MG63 (cell line): ENCODE data around the gene ATP5ME. TPM values are rescaled to one million over a fixed set of nuclear protein-coding genes. Genes with fewer than 3 reads are reported as not detected.
A peak's percentile ranks its signal among the peaks of the same experiment; 100 is the strongest.
"Not testable (repeated sequence)": the region's sequence is repeated elsewhere in the genome, so short reads cannot be mapped to it uniquely, and the experiment has no call there.

ENCODE experiments used
- DNase-seq: peaks from one replicate; pipeline ENCODE4 v3.0.0-alpha.2; 2020
- H3K27me3 ChIP-seq: fragments of 250-450 bp; sonication (Bioruptor Pico); 2 replicates; pipeline ENCODE4 v1.5.1; 2020; ENCODE audit warnings: mild to moderate bottlenecking, moderate library complexity
- H3K36me3 ChIP-seq: fragments of 250-450 bp; sonication (Bioruptor Pico); 2 replicates; pipeline ENCODE4 v1.5.1; 2020; ENCODE audit warnings: mild to moderate bottlenecking, moderate library complexity
- H3K4me3 ChIP-seq: fragments of 250-450 bp; sonication (Bioruptor Pico); 2 replicates; pipeline ENCODE4 v1.5.1; 2020; ENCODE audit warnings: mild to moderate bottlenecking, moderate library complexity
- H3K9me3 ChIP-seq: fragments of 250-450 bp; sonication (Bioruptor Pico); 2 replicates; pipeline ENCODE4 v1.5.1; 2020; ENCODE audit warnings: mild to moderate bottlenecking, moderate library complexity
- total RNA-seq: library from RNA; depleted of rRNA; stranded (reverse); fragments of >200 nt; shearing (Covaris generic); gene quantifications from 2 replicates; pipeline ENCODE4 v1.2.3, GENCODE V29; 2014; ENCODE audit warnings: low replicate concordance

Gene ATP5ME
- total RNA-seq, 1 experiment from 2014 or later, result 183 TPM

DNA sequence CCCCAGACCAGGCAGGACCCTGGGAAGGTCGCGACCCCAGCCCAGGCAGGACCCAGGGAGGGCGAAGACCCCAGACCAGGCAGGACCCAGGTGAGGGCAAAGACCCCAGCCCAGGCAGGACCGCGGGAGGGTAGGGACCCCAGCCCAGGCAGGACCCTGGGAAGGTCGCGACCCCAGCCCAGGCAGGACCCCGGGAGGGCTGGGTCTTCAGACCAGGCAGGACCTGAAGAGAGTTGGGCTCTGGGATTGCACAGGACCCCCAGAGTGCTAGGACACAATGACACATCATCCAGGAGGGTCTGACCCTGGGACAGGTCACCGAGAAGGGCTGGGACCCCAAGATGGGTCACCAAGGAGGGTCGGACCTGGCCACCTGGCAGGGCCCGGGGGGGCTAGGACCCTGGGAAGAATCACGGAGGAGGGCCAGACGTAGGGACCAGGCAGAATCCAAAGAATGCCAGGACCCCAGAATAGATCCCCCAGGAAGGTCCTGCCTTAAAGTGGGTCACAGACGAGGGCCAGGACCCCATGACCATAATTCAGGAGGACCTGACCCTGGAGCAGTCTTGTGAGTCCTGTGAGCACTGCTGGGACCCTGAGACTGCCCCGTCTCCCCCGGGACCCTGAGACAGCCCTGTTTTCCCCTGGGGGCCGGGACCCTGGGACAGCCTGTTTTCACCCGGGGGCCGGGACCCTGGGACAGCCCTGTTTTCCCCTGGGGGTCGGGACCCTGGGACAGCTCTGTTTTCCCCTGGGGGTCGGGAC is 32.9 kb upstream of the ATP5ME start:
- Histone ChIP-seq H3K36me3 (no peaks in the 10 kb centered on the region), H3K4me3 (no peak overlapping the region), H3K9me3 (no peaks in the 10 kb centered on the region), H3K27me3 (no peaks in the 10 kb centered on the region)
- DNase-seq, result no peak

DNA sequence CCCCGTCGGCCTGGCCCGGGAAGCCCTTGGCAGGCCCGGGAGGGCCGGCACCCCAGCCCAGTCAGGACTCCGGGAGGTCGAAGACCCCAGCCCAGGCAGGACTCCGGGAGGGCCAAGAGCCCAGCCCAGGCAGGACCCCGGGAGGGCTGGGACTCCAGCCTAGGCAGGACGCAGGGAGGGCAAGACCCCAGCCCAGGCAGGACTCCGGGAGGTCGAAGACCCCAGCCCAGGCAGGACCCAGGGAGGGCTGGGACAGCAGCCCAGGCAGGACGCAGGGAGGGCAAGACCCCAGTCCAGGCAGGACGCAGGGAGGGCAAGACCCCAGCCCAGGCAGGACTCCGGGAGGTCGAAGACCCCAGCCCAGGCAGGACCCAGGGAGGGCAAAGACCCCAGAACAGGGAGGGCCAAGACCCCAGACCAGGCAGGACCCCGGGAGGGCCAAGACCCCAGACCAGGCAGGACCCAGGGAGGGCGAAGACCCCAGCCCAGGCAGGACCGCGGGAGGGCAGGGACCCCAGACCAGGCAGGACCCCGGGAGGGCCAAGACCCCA is 32.1 kb upstream of the ATP5ME start:
- not testable (repeated sequence) for DNase-seq

DNA sequence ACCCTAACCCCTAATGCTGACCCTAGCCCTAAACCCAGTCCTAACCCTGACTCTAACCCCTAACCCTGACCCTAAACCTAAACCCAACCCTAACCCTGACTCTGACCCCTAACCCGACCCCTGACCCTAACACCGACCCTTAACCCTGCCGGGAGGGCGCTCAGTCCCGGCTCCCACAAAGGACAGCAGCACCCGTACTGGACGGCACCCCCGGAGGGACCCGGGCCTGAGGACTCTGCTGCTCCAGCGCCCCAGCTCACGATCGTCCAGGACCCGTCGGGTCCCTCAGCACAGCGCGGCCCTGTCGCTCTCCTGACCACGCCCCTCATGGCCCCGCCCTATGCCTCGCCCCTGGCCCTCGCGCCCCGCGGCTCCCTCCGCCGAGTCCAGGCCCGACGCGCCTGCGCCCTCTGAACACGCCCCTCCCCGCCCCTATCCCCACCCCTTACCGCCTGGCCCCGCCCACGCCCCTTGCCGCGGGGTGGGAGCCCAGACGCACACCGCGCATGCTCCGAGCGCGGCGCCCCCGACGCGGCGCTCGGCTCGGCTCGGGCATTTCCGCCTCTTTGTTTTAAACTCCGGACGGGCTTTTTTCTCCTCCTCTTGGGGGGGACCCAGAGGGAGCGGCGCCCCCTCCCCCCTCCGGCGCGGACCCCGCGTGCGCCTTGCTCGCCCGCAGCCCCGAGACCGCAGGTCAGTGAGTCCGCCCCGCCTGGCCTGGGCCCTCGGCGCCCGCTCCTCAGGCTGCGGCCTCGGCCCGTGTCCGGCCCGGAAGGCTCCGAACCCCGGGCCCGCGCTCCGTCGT is 31.4 kb upstream of the ATP5ME start, which contains the start of gene PCGF3:
Gene PCGF3, plus strand, starts transcription at position 555 of the 805 bp plus-strand sequence. CDS start 27,849 bp downstream, outside the sequence.
- Histone ChIP-seq H3K4me3 (peak within 1 kb of the TSS; percentile 63), H3K27me3 (no peaks in the 10 kb centered on the region), H3K9me3 (no peaks in the 10 kb centered on the region), H3K36me3 (no peaks in the 10 kb centered on the region)
- DNase-seq, result peak; percentile 86

More for the DNA sequence above, 32.1 kb upstream of the ATP5ME start:
- not testable (repeated sequence) for H3K9me3 ChIP-seq, H3K27me3 ChIP-seq, H3K36me3 ChIP-seq
- H3K4me3 ChIP-seq, result peak overlapping the region; percentile 63

DNA sequence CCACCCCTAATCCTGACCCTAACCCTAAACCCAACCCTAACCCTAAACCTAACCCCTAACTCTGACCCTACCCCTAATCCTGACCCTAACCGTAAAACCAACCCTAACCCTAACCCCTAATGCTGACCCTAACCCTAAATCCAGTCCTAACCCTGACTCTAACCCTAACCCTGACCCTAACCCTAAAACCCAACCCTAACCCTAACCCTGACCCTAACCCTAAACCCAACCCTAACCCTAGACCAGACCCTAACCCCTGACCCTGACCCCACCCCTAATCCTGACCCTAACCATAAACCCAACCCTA is 30.8 kb upstream of the ATP5ME start:
- H3K27me3 ChIP-seq, result no peaks in the 10 kb centered on the region
- no peaks in the 10 kb centered on the region for H3K9me3 ChIP-seq
- H3K4me3 ChIP-seq, result no peak overlapping the region; the same call in 1 of the 2 replicates
- no peaks in the 10 kb centered on the region for H3K36me3 ChIP-seq
- no peak for DNase-seq

DNA sequence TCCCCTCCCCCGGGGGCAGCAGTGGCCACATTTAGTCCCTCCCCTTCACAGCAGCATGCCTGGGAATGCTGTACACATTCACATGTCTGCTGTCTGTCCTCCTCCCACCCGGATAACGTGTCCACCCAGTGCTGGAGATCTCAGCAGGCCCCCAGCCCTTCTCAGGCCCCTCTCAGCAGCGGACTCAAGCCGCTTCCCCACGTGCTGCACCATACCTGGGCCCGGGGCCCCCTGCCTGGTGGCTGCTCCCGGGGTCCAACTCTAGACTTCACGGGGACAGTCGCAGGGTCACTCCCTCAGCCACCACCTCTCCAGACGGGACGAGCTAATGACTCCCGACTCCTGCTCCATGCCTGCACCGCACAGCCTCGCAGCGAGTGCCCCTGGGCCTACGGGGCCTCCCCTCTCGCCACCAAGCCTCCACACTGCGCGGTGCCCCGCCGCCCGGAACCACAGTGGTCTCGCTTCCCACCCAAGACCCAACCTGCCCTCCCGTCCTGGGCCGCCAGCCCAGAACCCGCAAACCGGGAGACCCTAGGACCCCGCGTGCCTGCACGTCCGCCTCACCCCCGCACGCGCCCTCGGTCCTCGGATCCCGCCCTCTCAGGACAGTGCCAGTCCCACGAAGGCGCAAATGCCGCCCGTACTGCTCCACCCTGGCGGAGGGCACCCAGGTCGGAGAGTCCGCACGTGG is 30.3 kb upstream of the ATP5ME start:
- Histone ChIP-seq H3K36me3 (no peaks in the 10 kb centered on the region), H3K27me3 (no peaks in the 10 kb centered on the region), H3K4me3 (no peak overlapping the region), H3K9me3 (no peaks in the 10 kb centered on the region)
- DNase-seq, result no peak

DNA sequence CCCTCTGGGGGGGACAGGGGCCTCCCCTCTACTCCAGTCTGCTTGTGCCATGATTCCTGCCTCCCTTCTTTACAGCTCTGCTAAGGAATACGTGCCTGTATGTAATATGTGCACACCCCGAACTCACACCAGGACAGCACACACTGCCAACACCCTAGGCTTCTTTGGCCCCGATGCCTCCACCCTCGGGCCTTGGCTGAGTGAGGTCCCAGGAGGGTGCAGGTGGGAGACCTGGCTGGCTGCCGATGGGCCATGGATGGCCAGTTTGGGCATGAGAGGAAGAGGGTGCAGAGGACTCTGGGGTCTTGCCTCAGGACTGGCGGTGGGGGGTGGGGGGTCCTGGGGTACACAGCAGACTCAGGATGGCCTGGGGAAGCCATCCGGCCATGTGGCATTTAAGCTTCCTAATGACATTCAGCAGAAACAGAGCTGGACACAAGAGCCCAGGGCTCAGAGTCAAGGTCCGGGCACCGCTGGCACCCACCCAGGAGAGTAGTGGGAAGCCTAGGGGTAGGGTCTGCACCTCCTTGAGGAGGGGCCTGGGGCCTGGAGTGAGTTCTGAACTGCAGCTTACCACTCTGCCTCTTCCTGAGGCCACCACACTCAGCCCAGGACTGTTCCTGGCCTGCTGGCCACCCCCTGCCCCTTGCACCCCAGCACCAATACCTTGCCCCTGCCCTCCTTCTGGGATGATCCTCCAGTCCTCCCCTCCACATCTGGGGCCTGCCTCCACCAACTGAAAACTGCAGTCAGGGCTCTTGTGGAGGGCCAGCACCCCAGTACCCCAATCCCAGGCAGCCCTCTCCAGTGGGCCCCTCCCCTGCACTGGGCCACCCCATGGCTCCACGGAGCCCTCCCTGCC is 29.5 kb upstream of the ATP5ME start:
- Histone ChIP-seq H3K9me3 (no peaks in the 10 kb centered on the region), H3K4me3 (no peak overlapping the region), H3K36me3 (no peaks in the 10 kb centered on the region), H3K27me3 (no peaks in the 10 kb centered on the region)
- DNase-seq, result no peak

DNA sequence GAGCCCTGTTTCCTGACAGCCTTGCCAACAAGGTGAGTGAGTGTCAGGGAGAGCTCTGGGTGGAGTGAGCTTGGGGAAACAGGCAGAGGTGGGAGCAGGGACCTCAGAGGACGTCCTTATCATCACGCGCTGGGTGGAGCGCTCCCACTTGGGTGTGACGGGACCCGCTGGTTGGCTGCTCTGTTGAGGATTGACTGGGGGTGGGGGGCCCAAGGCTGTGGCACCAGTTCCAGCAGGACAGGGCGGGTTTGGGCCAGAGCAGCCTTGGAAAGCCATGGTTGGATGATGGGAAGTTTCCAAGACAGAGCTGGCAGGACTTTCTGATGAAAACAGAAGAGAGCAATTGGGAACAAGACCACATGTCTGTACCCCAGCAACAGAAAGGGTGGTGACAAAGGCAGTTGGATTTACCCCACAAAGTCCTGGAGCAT is 28.6 kb upstream of the ATP5ME start:
- H3K9me3 ChIP-seq, result no peaks in the 10 kb centered on the region
- no peaks in the 10 kb centered on the region for H3K27me3 ChIP-seq
- H3K36me3 ChIP-seq, result no peaks in the 10 kb centered on the region
- H3K4me3 ChIP-seq, result no peak overlapping the region
- DNase-seq, result no peak

DNA sequence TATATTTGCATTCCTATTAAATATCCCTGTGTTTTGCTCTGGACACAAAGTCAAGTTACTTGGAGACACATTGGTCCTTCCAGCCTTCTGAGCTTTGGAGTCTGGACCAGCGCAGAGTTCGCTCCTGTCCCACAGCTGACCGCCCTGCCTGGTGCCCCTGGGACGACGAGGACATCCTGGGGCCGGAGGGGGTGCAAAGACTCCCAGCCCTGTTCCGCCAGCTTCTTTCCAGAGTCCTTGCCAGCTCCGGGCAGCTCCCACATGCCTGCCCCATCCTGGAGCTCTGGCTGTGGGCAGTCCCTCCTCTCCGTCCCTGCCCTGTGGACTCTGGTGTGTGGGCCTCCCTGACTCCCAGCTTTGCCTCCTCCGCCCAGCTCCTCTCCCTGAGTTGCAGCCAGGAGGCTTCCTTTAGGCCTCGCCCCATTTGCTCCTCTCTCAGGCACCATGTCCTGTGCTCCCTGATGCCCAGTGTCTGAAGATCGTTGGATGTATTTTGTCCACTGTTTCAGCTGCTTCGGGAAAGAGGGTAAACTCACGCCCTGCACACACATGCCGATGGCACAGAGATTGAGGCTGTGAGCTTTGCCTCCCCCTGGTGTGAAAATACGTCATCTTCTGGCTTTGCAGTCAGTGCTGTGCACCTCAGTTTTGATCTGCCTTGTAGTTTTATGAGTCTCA is 26.6 kb upstream of the ATP5ME start:
- Histone ChIP-seq H3K9me3 (no peaks in the 10 kb centered on the region), H3K4me3 (no peak overlapping the region), H3K36me3 (no peaks in the 10 kb centered on the region), H3K27me3 (no peaks in the 10 kb centered on the region)
- no peak for DNase-seq

DNA sequence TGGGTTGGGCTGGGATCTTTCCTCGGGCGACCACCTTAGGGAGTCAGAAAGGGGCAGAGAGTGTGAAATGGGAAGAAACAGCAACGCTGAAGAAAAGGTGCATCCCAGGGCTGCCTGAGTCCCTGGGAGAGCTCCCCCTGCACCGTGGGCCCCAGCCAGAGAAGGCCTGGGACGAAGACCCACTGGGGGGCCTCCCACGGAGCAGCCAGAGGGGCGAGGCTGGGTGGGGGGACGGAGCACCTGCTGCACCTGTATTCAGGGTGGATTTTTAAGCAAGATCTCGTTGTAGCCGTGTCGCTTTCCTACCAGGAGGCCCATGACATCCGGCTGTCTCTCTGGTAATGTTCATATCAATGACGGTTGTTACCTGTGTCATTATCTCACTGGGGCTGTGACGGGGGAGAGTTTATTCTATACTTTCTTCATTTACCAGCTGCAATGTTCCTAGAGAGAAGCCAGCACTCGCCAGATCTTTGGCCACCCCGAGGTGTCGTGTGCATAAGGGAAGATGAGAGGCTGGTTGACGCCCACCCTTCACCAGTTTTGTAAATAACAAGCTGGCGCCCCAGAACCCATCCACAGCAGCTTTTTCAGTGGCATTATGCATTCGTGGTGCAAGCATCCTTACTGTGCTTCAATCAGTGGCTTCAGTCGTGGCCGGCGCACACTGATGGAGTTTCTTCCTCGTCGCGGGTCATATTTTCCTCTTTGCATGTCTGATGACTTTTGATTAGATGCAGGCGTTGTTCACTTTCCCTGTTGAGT is 25.9 kb upstream of the ATP5ME start:
- no peaks in the 10 kb centered on the region for H3K9me3 ChIP-seq
- no peak for DNase-seq
- no peaks in the 10 kb centered on the region for H3K36me3 ChIP-seq
- H3K4me3 ChIP-seq, result no peak overlapping the region
- H3K27me3 ChIP-seq, result no peaks in the 10 kb centered on the region

DNA sequence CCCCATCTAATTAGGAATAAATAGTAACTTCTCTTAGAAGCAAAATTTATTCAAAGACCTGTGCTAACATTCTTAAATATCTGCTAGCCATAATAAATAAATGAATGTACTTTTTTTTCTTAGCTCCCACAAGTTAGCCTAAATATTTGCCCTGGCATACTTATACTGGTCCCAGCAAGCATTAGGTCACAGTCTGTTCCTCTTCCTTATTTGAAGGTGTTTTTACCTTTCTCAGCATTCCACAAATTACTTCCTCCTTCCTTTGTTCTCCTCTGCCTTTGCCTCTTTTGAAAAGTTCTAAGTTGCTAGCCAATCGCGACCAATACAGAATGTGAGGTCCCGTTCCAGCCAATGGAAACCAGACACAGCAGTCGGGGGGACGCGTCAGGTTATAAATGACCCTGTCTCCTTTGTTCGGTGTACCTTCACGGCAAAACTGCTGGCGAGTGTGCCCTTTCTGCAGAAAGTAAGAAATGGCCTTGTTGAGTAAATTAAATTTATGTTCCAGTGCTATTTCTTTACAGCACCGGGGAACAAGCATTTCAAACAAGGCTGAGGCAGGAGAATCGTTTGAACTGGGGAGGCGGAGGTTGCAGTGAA is 20.4 kb upstream of the ATP5ME start:
- not testable (repeated sequence) for DNase-seq, H3K4me3 ChIP-seq, H3K27me3 ChIP-seq

DNA sequence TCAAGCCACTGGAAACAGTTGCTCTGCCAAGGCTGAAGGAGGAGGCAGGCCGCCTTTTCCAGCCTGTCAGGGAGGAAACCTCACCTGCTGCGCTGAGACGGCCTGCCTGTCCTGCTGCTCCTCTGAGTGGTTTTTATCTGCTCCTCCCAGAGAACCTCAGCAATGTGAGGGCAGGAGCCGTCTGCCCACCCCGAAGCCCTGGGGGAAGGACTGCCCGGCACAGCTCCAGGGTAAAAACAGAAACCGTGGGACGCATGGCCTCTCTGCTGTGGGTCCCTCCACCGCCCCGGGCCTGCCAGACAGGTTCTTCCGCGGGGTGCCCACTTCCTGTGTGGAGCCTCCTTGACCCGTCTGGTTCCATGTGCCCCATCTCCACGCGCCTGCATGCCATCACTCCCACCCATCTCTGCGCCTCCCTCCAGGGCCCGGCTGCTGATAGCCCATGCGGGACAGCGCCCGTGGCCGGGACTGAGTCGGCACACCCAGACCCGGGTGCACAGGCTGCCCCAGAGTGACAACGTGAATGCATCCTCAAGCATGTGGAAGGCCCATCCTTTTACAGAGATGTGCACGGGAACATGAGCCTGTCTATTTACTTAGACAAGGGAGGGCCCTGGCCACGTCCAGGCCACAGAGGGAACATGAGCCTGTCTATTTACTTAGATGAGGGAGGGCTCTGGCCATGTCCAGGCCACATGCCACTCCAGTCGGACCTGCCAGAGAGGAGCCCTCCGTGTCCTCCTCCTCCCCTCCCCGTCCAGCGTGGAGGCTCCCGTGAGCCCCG is 18.9 kb upstream of the ATP5ME start:
- Histone ChIP-seq H3K4me3 (no peak overlapping the region), H3K9me3 (no peaks in the 10 kb centered on the region), H3K36me3 (no peaks in the 10 kb centered on the region), H3K27me3 (no peaks in the 10 kb centered on the region)
- DNase-seq, result no peak

More for the DNA sequence above, 20.4 kb upstream of the ATP5ME start:
- not testable (repeated sequence) for H3K36me3 ChIP-seq, H3K9me3 ChIP-seq

DNA sequence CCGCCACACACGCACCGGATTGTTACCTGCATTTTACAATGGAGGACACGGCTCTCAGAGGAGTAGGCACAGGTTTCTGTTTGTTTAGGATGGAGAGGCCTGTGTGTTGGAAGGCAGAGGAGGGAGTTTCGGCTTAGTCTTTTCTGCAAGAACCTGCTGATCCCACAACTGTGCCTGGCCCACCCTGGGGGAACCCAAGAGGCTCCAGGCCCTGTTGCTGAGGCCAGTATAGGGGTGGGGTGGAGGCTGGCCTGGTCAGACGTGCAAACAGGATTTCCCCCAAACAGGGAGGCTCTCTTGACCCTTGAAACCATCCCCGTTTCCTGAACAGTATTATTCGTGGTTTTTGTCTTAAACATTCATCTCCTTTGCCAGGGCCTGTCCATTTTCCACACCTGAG is 15.6 kb upstream of the ATP5ME start:
- H3K4me3 ChIP-seq, result no peak overlapping the region
- no peaks in the 10 kb centered on the region for H3K36me3 ChIP-seq
- H3K9me3 ChIP-seq, result no peaks in the 10 kb centered on the region
- no peak for DNase-seq
- no peaks in the 10 kb centered on the region for H3K27me3 ChIP-seq

DNA sequence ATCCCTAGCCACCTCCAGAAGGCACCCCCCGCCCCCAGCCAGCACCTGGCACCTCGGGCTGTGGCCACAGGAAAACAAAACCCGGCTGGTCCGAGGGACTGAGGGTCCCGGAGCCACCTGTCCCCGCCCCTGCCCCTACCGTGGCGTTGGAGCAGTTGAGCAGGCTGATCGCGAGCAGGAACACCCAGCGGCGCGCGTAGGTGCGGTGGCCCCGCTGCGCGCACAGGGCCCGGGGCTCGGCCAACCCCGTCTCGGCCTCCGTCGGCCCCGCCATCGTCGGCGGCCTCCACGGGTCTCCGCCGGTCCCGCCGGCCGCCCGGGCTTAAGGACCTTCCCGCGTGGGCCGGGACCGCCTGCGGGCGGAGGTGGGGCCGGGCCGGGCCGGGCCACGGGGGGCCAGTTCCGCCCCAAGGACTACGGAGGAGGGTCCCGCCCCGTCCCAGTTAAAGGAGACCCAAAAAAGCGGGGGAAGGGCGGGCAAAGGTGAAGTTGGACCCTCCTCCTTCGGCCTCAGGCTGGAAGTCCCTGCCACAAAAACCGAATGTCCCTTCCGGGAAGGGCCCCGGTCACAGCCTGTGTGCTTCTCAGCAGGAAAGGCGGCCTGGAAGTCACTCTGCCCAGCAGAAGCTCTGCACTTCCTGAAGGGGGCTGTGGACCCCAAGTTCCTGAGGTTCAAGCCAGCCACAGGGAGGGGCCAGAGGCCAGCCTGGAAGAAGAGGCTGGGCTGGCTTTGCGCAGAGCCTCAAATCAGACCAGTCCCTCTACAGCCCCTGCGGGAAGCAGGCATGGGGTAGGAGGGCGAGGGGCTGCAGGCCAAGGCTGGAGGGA is 15.0 kb upstream of the ATP5ME start, which contains the start of gene SLC49A3:
Gene SLC49A3, minus strand, starts transcription at position 298 of the 828 bp plus-strand sequence. Its CDS starts 24 bp downstream, at position 274.
- Histone ChIP-seq H3K36me3 (no peaks in the 10 kb centered on the region), H3K4me3 (no peak within 1 kb of the TSS)
- DNase-seq, result no peak

More for the DNA sequence above, 15.0 kb upstream of the ATP5ME start, which contains the start of gene SLC49A3:
- Histone ChIP-seq H3K9me3 (no peaks in the 10 kb centered on the region), H3K27me3 (no peaks in the 10 kb centered on the region)
